GM23338 (cell line): ENCODE results near the gene CLSTN2.

ENCODE experiments used
- CTCF ChIP-seq, 2 experiments: fragments of 200-600 bp in 1 of 2; sonication (generic) in 1 of 2; conservative IDR thresholded peaks; 2 replicates each; pipeline versions ENCODE4 v1.5.1 to v1.6.1; 2016 to 2017; ENCODE audit warnings: antibody characterized with exemption in 2 of 2, low read depth in 2 of 2, mild to moderate bottlenecking in 2 of 2, moderate library complexity in 1 of 2
- EZH2 ChIP-seq: fragments of 200-600 bp; sonication (generic); IDR thresholded peaks from one replicate; pipeline ENCODE4 v1.8.0; 2017; ENCODE audit warnings: antibody characterized with exemption, mild to moderate bottlenecking, low read depth; ENCODE audit not compliant: unreplicated experiment
- EZH2phosphoT487 ChIP-seq: fragments of 200-600 bp; sonication (generic); IDR thresholded peaks from one replicate; pipeline ENCODE4 v1.8.1; 2018; ENCODE audit warnings: antibody characterized with exemption; ENCODE audit not compliant: unreplicated experiment
- POLR2AphosphoS5 ChIP-seq: IDR thresholded peaks from 2 replicates; pipeline ENCODE4 v1.6.1; 2016; ENCODE audit warnings: antibody characterized with exemption, low read depth

- TF ChIP-seq CTCF (conservative IDR thresholded peaks at IDR 0.05; ENCODE audit: low read depth in 2 of 2) (no peak), EZH2 (no peak), EZH2phosphoT487 (no peak), POLR2AphosphoS5 (no peak)
Observed at GRCh38 chr3:140284372-140284771, 349.4 kb downstream of the CLSTN2 start.
